Astrocyte of the spinal cord (primary cell): Measurements from ENCODE around the gene LCN15.

Experiments used
- DNase-seq: peaks from one replicate; pipeline ENCODE4 v3.0.0; 2011; ENCODE audit warnings: low read depth, low spot score
- H3K4me3 ChIP-seq: 2 replicates; pipeline ENCODE4 v1.5.1; 2011; ENCODE audit warnings: low read depth, mild to moderate bottlenecking, low read length, moderate library complexity
- in situ Hi-C: cut with HindIII; loops from 2 replicates; pipeline ENCODE4 v1.10.0; 2017; ENCODE audit warnings: low sequenced_read_pairs
- TF ChIP-seq, protein P1 (sequence below): IDR thresholded peaks from 2 replicates; pipeline ENCODE4 v1.5.1; 2012; ENCODE audit warnings: low read depth, mild to moderate bottlenecking, low read length, inconsistent platforms

The LCN15 gene

GRCh38 chr9:136743639-136744211, 20.6 kb downstream of the LCN15 start:
- in situ Hi-C loops = no loop called here
- no peak for DNase-seq
- no peak overlapping the region for H3K4me3 ChIP-seq
- TF ChIP-seq, protein P1, sequence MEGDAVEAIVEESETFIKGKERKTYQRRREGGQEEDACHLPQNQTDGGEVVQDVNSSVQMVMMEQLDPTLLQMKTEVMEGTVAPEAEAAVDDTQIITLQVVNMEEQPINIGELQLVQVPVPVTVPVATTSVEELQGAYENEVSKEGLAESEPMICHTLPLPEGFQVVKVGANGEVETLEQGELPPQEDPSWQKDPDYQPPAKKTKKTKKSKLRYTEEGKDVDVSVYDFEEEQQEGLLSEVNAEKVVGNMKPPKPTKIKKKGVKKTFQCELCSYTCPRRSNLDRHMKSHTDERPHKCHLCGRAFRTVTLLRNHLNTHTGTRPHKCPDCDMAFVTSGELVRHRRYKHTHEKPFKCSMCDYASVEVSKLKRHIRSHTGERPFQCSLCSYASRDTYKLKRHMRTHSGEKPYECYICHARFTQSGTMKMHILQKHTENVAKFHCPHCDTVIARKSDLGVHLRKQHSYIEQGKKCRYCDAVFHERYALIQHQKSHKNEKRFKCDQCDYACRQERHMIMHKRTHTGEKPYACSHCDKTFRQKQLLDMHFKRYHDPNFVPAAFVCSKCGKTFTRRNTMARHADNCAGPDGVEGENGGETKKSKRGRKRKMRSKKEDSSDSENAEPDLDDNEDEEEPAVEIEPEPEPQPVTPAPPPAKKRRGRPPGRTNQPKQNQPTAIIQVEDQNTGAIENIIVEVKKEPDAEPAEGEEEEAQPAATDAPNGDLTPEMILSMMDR = no peak

DNA sequence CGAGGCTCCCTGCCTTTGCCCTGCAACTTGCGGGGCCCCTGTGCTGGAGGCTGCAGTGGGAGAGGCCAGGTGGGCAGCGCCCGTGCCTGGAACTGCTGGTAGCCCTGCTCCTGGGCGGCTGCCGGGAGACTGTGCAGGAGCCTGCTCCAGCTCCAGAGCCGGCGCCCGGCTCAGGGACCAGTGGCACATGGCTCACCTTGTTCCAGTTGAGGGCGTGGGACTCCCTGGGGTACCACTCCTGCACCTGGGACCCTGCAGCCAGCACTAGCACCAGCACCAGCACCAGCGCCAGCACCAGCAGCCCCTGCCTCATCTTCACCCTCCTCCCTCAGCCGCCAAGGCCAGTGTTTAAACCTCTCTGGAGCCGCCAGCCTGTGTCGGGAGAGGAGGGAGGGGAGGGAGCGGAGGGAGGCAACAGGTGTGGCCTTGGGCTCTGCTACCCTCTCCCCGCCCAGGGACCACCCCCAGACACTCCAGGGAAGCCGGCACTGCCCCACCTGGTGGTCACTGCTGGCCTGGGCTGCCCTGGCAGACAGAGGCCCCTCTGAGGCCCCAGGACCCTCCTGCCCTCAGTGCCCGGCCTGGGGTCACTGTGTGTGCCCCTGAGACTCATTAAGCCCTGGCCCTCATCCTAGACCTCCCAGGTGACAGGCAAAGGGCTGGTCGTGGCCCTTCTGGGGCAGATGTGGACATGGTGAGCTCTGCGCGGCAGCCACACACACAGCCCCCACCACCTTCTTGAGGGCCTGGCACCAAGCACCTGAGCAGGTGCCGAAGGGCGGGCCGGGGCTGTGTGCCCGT, 21.5 kb downstream of the LCN15 start, which contains the start of gene LCN10:
TSS of gene LCN10 (minus strand) at position 350 of the 801 bp plus-strand sequence. CDS start at position 313, 37 bp downstream.
- TF ChIP-seq, protein P1 = peak; percentile 64
- no peak for DNase-seq
- in situ Hi-C loops = no loop called here
- H3K4me3 ChIP-seq = no peak within 1 kb of the TSS

- in situ Hi-C loops = no loop called here
- TF ChIP-seq, protein P1 = no peak
- H3K4me3 ChIP-seq = no peak overlapping the region
- DNase-seq = no peak
These were observed 22.3 kb downstream of the LCN15 start for GRCh38 chr9:136741883-136742571.

DNA sequence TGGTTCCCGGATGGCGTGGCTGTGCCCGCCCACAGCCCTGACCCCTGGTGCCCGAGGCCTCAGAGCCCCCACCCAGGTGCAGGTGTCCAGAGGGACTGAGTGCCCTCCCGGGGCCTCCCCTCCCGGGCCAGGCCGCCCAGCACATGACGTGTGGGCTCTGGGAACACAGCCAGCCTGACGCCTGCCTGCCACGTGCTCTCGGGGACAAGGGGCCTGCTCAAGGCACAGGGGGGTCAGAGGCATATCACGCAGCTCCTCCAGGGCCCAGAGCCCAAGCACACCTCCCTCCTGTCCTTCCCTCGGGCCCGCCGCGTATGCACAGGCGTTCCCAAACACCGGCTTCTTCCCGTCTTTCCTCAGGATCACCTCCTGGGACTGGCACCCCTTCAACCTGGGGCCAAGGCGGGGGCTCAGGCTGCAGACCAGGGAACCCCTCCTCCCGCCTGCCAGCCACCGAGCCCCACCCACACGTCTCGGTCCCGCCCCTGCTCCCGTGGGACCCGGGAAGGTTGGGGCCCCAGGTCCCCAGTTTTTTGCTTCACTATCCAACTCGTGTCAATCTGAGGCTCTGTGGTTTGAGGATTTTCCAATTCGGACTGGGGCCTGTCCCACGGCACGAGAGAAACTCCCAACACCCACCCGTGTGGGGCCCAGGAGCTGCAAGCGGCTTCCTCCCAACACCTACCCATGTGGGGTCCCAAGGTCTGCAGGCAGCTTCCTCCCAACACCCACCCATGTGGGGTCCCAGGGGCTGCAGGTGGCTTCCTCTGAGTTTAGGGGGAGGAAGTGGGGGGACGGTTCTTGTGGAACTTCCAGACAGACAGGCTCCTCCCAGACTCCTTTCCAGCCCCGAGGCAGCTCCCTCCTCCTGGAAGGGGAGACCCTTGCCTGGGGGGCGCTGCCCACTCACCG, 23.1 kb downstream of the LCN15 start:
- no peak for DNase-seq
- TF ChIP-seq, protein P1 = no peak
- in situ Hi-C loops = no loop called here
- no peak overlapping the region for H3K4me3 ChIP-seq

GRCh38 chr9:136740491-136740890, 23.8 kb downstream of the LCN15 start:
- in situ Hi-C loops = no loop called here
- TF ChIP-seq, protein P1 = no peak
- H3K4me3 ChIP-seq = no peak overlapping the region
- DNase-seq = no peak

- TF ChIP-seq, protein P1 = no peak
- in situ Hi-C loops = no loop called here
- no peak overlapping the region for H3K4me3 ChIP-seq
- DNase-seq = no peak
These were observed 24.2 kb downstream of the LCN15 start for GRCh38 chr9:136740069-136740468.
